WERI-Rb-1 (cell line): ENCODE data around the gene COL4A1.

Experiments used
- DNase-seq: peaks from one replicate; pipeline ENCODE4 v3.0.0-alpha.2; 2020
- H3K27ac ChIP-seq: fragments of 250-450 bp; sonication (Bioruptor Pico); 2 replicates; pipeline ENCODE4 v1.5.1; 2020; ENCODE audit warnings: mild to moderate bottlenecking, moderate library complexity
- H3K27me3 ChIP-seq: fragments of 250-450 bp; sonication (Bioruptor Pico); 2 replicates; pipeline ENCODE4 v1.5.1; 2021; ENCODE audit warnings: mild to moderate bottlenecking, low read depth, moderate library complexity; ENCODE audit not compliant: insufficient read depth, severe bottlenecking
- H3K36me3 ChIP-seq: fragments of 250-450 bp; sonication (Bioruptor Pico); 2 replicates; pipeline ENCODE4 v1.5.1; 2020; ENCODE audit warnings: mild to moderate bottlenecking, moderate library complexity
- H3K4me3 ChIP-seq: 2 replicates; pipeline ENCODE4 v1.5.1; 2011; ENCODE audit warnings: low read depth, mild to moderate bottlenecking, control low read depth, low read length
- H3K9me3 ChIP-seq: fragments of 250-450 bp; sonication (Bioruptor Pico); 2 replicates; pipeline ENCODE4 v1.5.1; 2021; ENCODE audit warnings: mild to moderate bottlenecking, moderate library complexity; ENCODE audit not compliant: severe bottlenecking
- TF ChIP-seq, protein P1 (sequence below): IDR thresholded peaks from 2 replicates; pipeline ENCODE4 v1.5.1; 2011; ENCODE audit warnings: low read depth, mild to moderate bottlenecking, control low read depth, inconsistent platforms, low read length

Gene COL4A1

DNA sequence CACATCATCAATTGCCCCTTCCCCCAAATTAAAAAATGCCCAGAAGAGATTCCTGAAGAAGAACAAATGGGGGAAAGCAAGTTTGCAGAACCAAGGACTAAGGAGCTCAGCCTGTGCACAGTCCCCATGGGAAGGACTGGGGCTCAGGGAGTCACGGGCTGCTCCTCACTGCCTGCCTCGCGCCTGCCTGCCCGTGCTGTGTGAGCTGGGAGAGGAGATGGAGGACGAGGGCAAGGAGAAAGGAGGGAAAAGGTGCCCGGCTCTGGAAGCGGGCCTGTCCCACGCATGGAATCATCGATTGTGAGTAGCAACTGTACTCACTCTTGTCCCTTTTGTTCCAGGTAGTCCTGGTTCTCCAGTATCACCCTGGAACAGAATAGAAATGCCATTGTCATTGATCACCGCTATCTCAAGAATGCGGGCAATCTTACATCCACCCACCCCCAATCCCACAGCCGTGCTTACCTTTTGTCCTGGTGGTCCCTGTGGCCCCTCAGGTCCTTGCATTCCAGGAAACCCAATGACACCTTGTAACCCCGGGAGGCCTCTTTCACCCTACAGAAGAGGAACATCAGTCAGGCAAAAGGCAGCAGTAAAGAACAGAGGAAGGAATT, 93.4 kb downstream of the COL4A1 start:
- Histone ChIP-seq H3K27ac (no peak overlapping the region), H3K27me3 (no peaks in the 10 kb centered on the region), H3K36me3 (no peaks in the 10 kb centered on the region), H3K4me3 (no peak overlapping the region), H3K9me3 (no peaks in the 10 kb centered on the region)
- TF ChIP-seq, protein P1, sequence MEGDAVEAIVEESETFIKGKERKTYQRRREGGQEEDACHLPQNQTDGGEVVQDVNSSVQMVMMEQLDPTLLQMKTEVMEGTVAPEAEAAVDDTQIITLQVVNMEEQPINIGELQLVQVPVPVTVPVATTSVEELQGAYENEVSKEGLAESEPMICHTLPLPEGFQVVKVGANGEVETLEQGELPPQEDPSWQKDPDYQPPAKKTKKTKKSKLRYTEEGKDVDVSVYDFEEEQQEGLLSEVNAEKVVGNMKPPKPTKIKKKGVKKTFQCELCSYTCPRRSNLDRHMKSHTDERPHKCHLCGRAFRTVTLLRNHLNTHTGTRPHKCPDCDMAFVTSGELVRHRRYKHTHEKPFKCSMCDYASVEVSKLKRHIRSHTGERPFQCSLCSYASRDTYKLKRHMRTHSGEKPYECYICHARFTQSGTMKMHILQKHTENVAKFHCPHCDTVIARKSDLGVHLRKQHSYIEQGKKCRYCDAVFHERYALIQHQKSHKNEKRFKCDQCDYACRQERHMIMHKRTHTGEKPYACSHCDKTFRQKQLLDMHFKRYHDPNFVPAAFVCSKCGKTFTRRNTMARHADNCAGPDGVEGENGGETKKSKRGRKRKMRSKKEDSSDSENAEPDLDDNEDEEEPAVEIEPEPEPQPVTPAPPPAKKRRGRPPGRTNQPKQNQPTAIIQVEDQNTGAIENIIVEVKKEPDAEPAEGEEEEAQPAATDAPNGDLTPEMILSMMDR: no peak
- no peak for DNase-seq

DNA sequence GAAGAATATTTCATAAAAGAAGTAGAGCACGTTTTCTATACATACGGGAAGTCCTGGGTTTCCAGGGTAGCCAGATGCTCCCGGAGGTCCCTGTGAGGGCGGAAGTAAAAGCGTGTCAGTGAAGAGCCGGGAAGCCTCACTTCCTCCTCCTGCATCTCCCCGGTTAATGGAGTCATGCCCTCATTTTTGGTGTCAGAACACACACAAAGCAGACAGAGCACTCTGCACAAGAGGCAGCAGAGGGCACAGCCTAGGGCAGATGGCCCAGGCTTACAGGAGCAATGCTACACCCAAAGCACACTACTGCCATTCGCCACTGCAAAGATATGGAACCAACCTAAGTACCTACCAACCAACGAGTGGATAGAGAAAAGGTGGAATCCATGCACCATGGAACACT, 94.4 kb downstream of the COL4A1 start:
- no peak overlapping the region for H3K4me3 ChIP-seq
- no peak overlapping the region for H3K27ac ChIP-seq
- no peaks in the 10 kb centered on the region for H3K27me3 ChIP-seq
- H3K9me3 ChIP-seq: no peaks in the 10 kb centered on the region
- no peaks in the 10 kb centered on the region for H3K36me3 ChIP-seq
- DNase-seq: no peak
- TF ChIP-seq, protein P1: no peak

DNA sequence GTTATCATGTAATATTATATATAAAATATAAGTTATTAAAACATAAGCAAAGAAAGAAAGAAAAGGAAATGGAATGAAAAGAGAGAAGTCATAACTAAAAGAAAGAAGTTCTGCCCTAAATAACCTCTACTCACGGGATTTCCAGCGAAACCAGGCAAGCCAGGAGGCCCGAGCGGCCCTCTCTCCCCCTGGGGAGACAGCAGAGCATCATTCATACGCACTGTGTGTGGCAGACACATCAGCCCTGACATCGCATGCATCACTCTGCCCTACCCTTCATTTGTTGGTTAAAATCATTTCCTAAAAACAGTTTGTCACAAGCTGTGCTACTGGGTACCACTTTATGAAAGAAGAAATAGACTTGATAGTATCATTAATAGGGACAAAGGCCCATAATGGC, 95.2 kb downstream of the COL4A1 start:
- Histone ChIP-seq H3K27ac (no peak overlapping the region), H3K36me3 (no peaks in the 10 kb centered on the region), H3K4me3 (no peak overlapping the region), H3K27me3 (no peaks in the 10 kb centered on the region), H3K9me3 (no peaks in the 10 kb centered on the region)
- TF ChIP-seq, protein P1: no peak
- no peak for DNase-seq

DNA sequence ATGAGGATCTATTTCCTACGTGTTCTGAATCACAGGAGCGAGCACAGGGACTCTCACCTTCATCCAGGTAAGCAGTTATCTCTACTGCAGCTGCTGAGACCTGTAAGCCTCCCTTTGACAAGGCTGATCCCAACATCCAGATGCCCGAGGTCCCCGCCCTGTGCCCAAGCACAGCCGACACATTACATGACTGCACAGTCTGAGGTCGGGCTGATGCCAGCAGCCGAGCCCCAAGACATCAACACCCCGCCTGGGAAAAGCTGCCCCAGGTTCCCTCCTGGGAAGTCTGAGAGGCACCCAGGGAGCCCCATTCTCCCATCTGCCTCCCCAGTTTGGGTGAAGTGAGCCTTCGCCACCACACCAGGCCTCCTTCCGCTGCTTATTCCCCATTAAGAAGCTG, 95.9 kb downstream of the COL4A1 start:
- no peak for DNase-seq
- TF ChIP-seq, protein P1: no peak
- Histone ChIP-seq H3K27me3 (no peaks in the 10 kb centered on the region), H3K4me3 (no peak overlapping the region), H3K36me3 (peaks cover 2% of the 10 kb centered on the region), H3K9me3 (no peaks in the 10 kb centered on the region), H3K27ac (no peak overlapping the region)

DNA sequence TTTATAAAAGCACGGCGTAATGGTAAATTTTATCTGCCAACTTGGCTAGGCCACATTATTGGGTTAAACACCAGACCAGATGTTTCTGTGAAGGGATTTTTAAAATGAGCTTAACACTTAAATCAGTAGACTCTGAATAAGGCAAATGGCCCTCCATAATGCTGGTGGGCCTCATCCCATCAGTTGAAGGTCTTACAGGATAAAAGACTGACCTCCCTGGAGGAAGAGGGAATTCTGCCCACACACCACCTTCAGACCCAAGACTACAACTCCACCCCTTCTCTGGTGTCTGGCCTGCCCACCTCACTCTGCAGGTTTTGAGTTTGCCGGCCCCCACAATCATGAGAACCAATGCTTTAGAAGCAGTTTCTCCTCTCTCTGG, 96.4 kb downstream of the COL4A1 start:
- Histone ChIP-seq H3K4me3 (no peak overlapping the region), H3K9me3 (no peaks in the 10 kb centered on the region), H3K27me3 (no peaks in the 10 kb centered on the region), H3K36me3 (peaks cover 5% of the 10 kb centered on the region), H3K27ac (no peak overlapping the region)
- DNase-seq: no peak
- TF ChIP-seq, protein P1: no peak

DNA sequence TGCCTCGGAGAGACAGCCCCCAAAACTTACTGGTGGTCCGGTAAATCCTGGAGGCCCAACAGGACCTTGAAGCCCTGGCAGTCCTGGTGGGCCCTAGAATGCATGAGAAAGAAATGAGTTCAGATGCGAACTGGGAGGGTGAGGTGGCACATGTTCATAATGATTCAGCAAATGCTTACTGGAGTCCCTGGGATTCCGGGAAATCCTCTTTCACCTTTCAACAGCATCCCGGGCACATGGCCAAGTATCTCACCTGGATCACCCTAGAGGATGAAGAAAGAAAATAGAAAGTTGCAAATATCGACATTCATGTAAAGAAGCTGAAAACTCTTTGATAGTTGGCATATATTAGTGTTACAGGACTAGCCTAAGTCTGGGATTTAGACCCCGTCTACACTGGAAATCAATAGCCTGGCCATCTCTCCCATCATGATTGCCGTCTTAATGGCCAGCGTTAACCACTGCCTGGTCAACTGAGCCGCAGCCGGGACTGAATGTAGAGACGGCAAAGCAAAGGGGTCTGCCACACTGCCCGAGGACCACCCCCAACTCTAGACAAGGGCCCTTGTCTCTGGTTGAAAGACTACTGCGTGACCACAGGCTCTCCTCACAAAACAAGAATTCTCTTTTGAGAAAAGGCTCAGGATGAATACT, 96.9 kb downstream of the COL4A1 start:
- TF ChIP-seq, protein P1: no peak
- no peak overlapping the region for H3K27ac ChIP-seq
- no peaks in the 10 kb centered on the region for H3K9me3 ChIP-seq
- H3K27me3 ChIP-seq: no peaks in the 10 kb centered on the region
- DNase-seq: no peak
- peaks cover 5% of the 10 kb centered on the region for H3K36me3 ChIP-seq
- H3K4me3 ChIP-seq: no peak overlapping the region
